ENCODE data around the gene PARD3B.

The PARD3B gene

GRCh38 chr2:205232086-205232485 is 686.8 kb downstream of the PARD3B start:
- no peaks in the 10 kb centered on the region for H3K36me3 ChIP-seq (ENCODE audit: insufficient read depth, low read length)
- no peaks in the 10 kb centered on the region for H3K4me1 ChIP-seq (ENCODE audit: control insufficient read depth, insufficient read depth, low read length)
- no peak overlapping the region for H3K4me3 ChIP-seq (ENCODE audit: low read length)
- H3K9me3 ChIP-seq (replicated peaks; ENCODE audit: low read length): no peaks in the 10 kb centered on the region
- H3K27me3 ChIP-seq (ENCODE audit: control insufficient read depth, insufficient read depth, low read length): no peaks in the 10 kb centered on the region
- no peak overlapping the region for H3K4me2 ChIP-seq (ENCODE audit: low read length)
- no peak overlapping the region for H3K9ac ChIP-seq (ENCODE audit: low read depth, low read length)

GRCh38 chr2:205235434-205235833 is 690.2 kb downstream of the PARD3B start:
- Histone ChIP-seq H3K27me3 (ENCODE audit: control insufficient read depth, insufficient read depth, low read length) (no peaks in the 10 kb centered on the region), H3K4me3 (ENCODE audit: low read length) (no peak overlapping the region), H3K9ac (ENCODE audit: low read depth, low read length) (no peak overlapping the region), H3K4me2 (ENCODE audit: low read length) (no peak overlapping the region), H3K4me1 (ENCODE audit: control insufficient read depth, insufficient read depth, low read length) (no peaks in the 10 kb centered on the region), H3K9me3 (replicated peaks; ENCODE audit: low read length) (no peaks in the 10 kb centered on the region), H3K36me3 (ENCODE audit: insufficient read depth, low read length) (no peaks in the 10 kb centered on the region)

GRCh38 chr2:205237524-205237923 is 692.2 kb downstream of the PARD3B start:
- Histone ChIP-seq H3K9ac (ENCODE audit: low read depth, low read length) (no peak overlapping the region), H3K4me3 (ENCODE audit: low read length) (no peak overlapping the region), H3K9me3 (replicated peaks; ENCODE audit: low read length) (no peaks in the 10 kb centered on the region), H3K36me3 (ENCODE audit: insufficient read depth, low read length) (no peaks in the 10 kb centered on the region), H3K4me2 (ENCODE audit: low read length) (no peak overlapping the region), H3K4me1 (ENCODE audit: control insufficient read depth, insufficient read depth, low read length) (no peaks in the 10 kb centered on the region), H3K27me3 (ENCODE audit: control insufficient read depth, insufficient read depth, low read length) (no peaks in the 10 kb centered on the region)

GRCh38 chr2:205245001-205245400 is 699.7 kb downstream of the PARD3B start:
- no peak overlapping the region for H3K4me3 ChIP-seq (ENCODE audit: low read length)
- peaks cover 3% of the 10 kb centered on the region for H3K4me1 ChIP-seq (ENCODE audit: control insufficient read depth, insufficient read depth, low read length)
- H3K36me3 ChIP-seq (ENCODE audit: insufficient read depth, low read length): no peaks in the 10 kb centered on the region
- H3K9ac ChIP-seq (ENCODE audit: low read depth, low read length): no peak overlapping the region
- H3K27me3 ChIP-seq (ENCODE audit: control insufficient read depth, insufficient read depth, low read length): no peaks in the 10 kb centered on the region
- no peak overlapping the region for H3K4me2 ChIP-seq (ENCODE audit: low read length)
- H3K9me3 ChIP-seq (replicated peaks; ENCODE audit: low read length): no peaks in the 10 kb centered on the region

GRCh38 chr2:205245652-205246051 is 700.4 kb downstream of the PARD3B start:
- Histone ChIP-seq H3K27me3 (ENCODE audit: control insufficient read depth, insufficient read depth, low read length) (no peaks in the 10 kb centered on the region), H3K9ac (ENCODE audit: low read depth, low read length) (no peak overlapping the region), H3K36me3 (ENCODE audit: insufficient read depth, low read length) (no peaks in the 10 kb centered on the region), H3K4me1 (ENCODE audit: control insufficient read depth, insufficient read depth, low read length) (peaks cover 3% of the 10 kb centered on the region), H3K4me3 (ENCODE audit: low read length) (no peak overlapping the region), H3K4me2 (ENCODE audit: low read length) (no peak overlapping the region), H3K9me3 (replicated peaks; ENCODE audit: low read length) (no peaks in the 10 kb centered on the region)

- no peak overlapping the region for H3K9ac ChIP-seq (ENCODE audit: low read depth, low read length)
- H3K4me3 ChIP-seq (ENCODE audit: low read length): no peak overlapping the region
- H3K4me2 ChIP-seq (ENCODE audit: low read length): no peak overlapping the region
- peaks cover 13% of the 10 kb centered on the region for H3K4me1 ChIP-seq (ENCODE audit: control insufficient read depth, insufficient read depth, low read length)
- H3K27me3 ChIP-seq (ENCODE audit: control insufficient read depth, insufficient read depth, low read length): no peaks in the 10 kb centered on the region
- no peaks in the 10 kb centered on the region for H3K36me3 ChIP-seq (ENCODE audit: insufficient read depth, low read length)
- H3K9me3 ChIP-seq (replicated peaks; ENCODE audit: low read length): no peaks in the 10 kb centered on the region
Measured at GRCh38 chr2:205259121-205259520, 713.8 kb downstream of the PARD3B start.

- Histone ChIP-seq H3K27me3 (ENCODE audit: control insufficient read depth, insufficient read depth, low read length) (no peaks in the 10 kb centered on the region), H3K4me2 (ENCODE audit: low read length) (no peak overlapping the region), H3K4me1 (ENCODE audit: control insufficient read depth, insufficient read depth, low read length) (peaks cover 13% of the 10 kb centered on the region), H3K9ac (ENCODE audit: low read depth, low read length) (no peak overlapping the region), H3K36me3 (ENCODE audit: insufficient read depth, low read length) (no peaks in the 10 kb centered on the region), H3K9me3 (replicated peaks; ENCODE audit: low read length) (no peaks in the 10 kb centered on the region), H3K4me3 (ENCODE audit: low read length) (no peak overlapping the region)
Measured at GRCh38 chr2:205261516-205262020, 716.3 kb downstream of the PARD3B start.

GRCh38 chr2:205267323-205267722 is 722.0 kb downstream of the PARD3B start:
- H3K4me2 ChIP-seq (ENCODE audit: low read length): no peak overlapping the region
- no peaks in the 10 kb centered on the region for H3K36me3 ChIP-seq (ENCODE audit: insufficient read depth, low read length)
- H3K9ac ChIP-seq (ENCODE audit: low read depth, low read length): no peak overlapping the region
- no peaks in the 10 kb centered on the region for H3K4me1 ChIP-seq (ENCODE audit: control insufficient read depth, insufficient read depth, low read length)
- H3K27me3 ChIP-seq (ENCODE audit: control insufficient read depth, insufficient read depth, low read length): no peaks in the 10 kb centered on the region
- H3K4me3 ChIP-seq (ENCODE audit: low read length): no peak overlapping the region
- H3K9me3 ChIP-seq (replicated peaks; ENCODE audit: low read length): no peaks in the 10 kb centered on the region

- no peaks in the 10 kb centered on the region for H3K27me3 ChIP-seq (ENCODE audit: control insufficient read depth, insufficient read depth, low read length)
- H3K36me3 ChIP-seq (ENCODE audit: insufficient read depth, low read length): no peaks in the 10 kb centered on the region
- H3K4me2 ChIP-seq (ENCODE audit: low read length): no peak overlapping the region
- no peak overlapping the region for H3K4me3 ChIP-seq (ENCODE audit: low read length)
- no peaks in the 10 kb centered on the region for H3K9me3 ChIP-seq (replicated peaks; ENCODE audit: low read length)
- no peaks in the 10 kb centered on the region for H3K4me1 ChIP-seq (ENCODE audit: control insufficient read depth, insufficient read depth, low read length)
- H3K9ac ChIP-seq (ENCODE audit: low read depth, low read length): no peak overlapping the region
Measured at GRCh38 chr2:205270689-205271088, 725.4 kb downstream of the PARD3B start.

- H3K27me3 ChIP-seq (ENCODE audit: control insufficient read depth, insufficient read depth, low read length): no peaks in the 10 kb centered on the region
- no peak overlapping the region for H3K4me2 ChIP-seq (ENCODE audit: low read length)
- H3K4me1 ChIP-seq (ENCODE audit: control insufficient read depth, insufficient read depth, low read length): no peaks in the 10 kb centered on the region
Measured at GRCh38 chr2:205273148-205273547, 727.9 kb downstream of the PARD3B start.

GRCh38 chr2:205273627-205274026 is 728.4 kb downstream of the PARD3B start:
- Histone ChIP-seq H3K36me3 (ENCODE audit: insufficient read depth, low read length) (no peaks in the 10 kb centered on the region), H3K4me1 (ENCODE audit: control insufficient read depth, insufficient read depth, low read length) (no peaks in the 10 kb centered on the region), H3K9me3 (replicated peaks; ENCODE audit: low read length) (no peaks in the 10 kb centered on the region), H3K9ac (ENCODE audit: low read depth, low read length) (no peak overlapping the region), H3K4me2 (ENCODE audit: low read length) (no peak overlapping the region), H3K4me3 (ENCODE audit: low read length) (no peak overlapping the region), H3K27me3 (ENCODE audit: control insufficient read depth, insufficient read depth, low read length) (no peaks in the 10 kb centered on the region)

More at GRCh38 chr2:205273148-205273547, 727.9 kb downstream of the PARD3B start:
- Histone ChIP-seq H3K9me3 (replicated peaks; ENCODE audit: low read length) (no peaks in the 10 kb centered on the region), H3K36me3 (ENCODE audit: insufficient read depth, low read length) (no peaks in the 10 kb centered on the region), H3K4me3 (ENCODE audit: low read length) (no peak overlapping the region), H3K9ac (ENCODE audit: low read depth, low read length) (no peak overlapping the region)

- no peak overlapping the region for H3K4me3 ChIP-seq (ENCODE audit: low read length)
Measured at GRCh38 chr2:205274801-205275200, 729.5 kb downstream of the PARD3B start.

More at GRCh38 chr2:205274801-205275200, 729.5 kb downstream of the PARD3B start:
- Histone ChIP-seq H3K36me3 (ENCODE audit: insufficient read depth, low read length) (no peaks in the 10 kb centered on the region), H3K4me2 (ENCODE audit: low read length) (no peak overlapping the region), H3K9ac (ENCODE audit: low read depth, low read length) (no peak overlapping the region), H3K27me3 (ENCODE audit: control insufficient read depth, insufficient read depth, low read length) (no peaks in the 10 kb centered on the region), H3K4me1 (ENCODE audit: control insufficient read depth, insufficient read depth, low read length) (no peaks in the 10 kb centered on the region), H3K9me3 (replicated peaks; ENCODE audit: low read length) (no peaks in the 10 kb centered on the region)

Measured in skeletal muscle satellite cell (primary cell).